HG03457 (cell line): ENCODE data around the gene AXIN1.

Experiments used
- ATAC-seq: cut with Tn5 transposase; IDR thresholded peaks from one replicate; pipeline ENCODE4 v1.9.1; 2021; ENCODE audit warnings: moderate number of reproducible peaks; ENCODE audit not compliant: unreplicated experiment

The AXIN1 gene

DNA sequence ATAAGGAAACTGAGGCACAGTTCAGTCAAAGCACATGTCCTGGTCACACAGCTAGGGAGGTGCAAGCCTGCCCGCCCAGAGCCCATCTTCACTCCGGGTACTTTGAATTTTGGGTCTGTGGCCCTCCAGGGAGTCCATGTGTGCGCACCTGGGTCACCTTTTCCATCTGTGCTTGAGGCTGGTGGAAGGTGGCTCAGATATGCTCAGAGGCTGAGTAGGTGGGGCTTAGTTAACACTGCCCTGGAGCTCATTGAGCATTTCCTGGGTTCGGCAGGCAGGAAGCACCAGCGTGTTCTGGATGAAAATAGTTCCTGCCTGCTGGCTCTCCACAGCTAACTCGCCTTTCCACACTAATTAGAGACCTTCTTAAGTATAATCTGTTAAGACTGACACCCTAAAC lies 98.7 kb downstream of the AXIN1 start:
- ATAC-seq: no peak

DNA sequence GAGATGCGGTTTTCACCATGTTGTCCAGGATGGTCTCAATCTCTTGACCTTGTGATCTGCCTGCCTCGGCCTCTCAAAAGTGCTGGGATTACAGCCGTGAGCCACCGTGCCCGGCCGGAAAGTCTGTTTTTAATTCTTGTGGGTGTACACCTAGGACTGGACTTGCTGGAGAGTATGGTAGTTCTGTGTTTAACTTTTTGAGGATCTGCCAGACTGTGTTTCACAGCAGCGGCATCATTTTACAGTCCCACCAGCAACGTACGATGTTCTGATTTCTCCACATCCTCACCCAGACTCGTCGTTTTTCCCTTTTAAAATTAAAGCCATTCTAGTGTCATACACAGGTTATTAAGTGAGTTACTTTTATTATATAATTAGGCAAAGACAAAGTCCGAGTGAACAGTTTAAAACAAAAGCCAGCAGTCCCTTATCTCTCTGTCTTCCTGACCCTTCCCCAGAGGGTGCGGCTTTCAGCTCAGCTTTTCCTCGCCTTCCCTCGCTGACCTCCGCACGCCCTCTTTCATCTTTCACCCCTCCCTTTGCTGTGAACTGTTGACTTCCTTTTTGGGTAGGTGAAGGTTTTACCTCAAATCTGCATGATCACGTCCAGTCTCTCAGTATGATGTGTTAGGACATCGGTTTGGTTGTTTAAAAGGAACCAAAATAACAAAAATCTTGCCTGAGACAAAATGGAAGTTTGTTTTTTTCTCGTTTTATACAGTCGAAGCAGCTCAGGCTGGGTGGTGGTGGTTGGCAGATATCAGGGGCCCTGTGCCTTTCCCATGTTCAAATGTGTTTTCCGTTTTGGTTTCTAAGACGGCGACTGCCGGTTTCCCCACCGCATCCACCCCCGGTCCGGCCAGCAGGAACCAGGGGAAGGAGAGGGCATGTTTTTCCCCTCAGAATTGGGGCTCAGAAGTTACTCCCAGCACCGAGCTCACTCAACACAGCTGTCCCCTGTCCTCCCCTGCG lies 99.9 kb downstream of the AXIN1 start:
- ATAC-seq: no peak

DNA sequence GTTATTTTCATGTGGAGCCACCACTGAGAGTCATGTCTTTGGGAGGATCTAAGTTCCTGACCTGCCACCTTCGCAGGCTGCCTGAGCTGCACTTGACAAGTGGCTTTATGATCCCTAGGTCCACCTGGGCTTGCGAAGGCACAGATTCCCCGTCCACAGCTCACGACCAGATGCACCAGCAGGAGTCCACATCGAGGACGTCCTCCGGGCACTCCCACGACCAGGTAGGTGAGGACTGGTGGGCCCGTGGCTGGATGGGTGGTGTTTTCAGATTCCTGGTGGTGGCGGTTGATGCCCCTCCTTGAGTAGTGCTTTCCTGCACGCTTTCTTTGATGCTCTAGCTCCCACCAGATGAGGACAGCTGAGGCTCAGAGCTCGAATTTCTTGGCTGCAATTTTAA lies 103.1 kb downstream of the AXIN1 start:
- ATAC-seq: no peak

DNA sequence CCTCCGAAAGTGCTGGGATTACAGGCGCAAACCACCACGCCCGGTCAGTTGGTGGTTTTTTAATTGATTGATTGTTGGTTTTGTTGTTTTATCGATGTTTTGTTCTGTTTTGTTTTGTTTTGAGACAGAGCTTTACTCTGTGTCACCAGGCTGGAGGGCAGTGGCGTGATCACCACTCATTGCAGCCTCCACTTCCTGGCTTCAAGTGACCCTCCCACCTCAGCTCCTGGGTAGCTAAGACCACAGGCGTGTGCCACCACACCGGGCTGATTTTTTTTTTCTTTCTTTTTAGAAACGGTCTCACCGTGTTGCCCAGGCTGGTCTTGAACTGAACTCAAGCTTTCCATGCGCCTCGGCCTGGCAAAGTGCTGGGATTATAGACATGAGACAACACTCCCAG lies 105.5 kb downstream of the AXIN1 start:
- no peak for ATAC-seq

DNA sequence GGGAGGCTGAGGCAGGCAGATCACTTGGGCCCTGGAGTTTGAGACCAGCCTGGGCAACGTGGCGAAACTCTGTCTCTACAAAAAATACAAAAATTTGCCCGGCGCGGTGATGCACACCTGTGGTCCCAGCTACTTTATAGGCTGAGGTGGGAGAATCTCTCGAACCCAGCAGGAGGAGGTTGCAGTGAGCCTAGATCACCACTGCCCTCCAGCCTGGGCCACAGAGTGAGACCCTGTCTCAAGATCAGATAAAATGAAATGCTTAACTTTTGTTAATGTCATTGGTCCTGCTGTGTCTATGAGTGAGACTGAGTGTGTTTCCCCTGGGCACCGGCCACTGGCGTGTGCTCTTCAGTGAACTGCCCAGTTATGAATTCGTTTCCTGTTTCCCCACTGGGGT lies 107.4 kb downstream of the AXIN1 start:
- no peak for ATAC-seq

DNA sequence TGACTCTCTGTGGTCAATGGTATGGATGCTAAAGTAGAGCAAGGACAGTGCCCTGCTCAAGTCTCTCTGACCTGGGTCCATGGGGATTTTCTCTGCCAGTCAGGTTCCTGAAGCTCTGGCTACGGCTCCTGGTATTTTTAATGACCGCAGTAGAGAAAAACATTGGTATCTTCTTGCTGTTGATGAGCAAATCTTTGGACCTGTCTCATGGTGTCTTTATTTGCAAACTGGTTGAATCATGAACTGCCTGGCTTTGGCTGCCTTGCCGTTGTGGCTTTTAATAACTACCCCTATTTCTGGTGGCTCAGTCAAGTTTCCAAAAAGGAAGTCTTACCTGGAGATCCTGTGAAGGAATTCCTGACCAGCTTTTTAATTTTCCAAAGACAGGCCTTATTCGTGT lies 109.2 kb downstream of the AXIN1 start:
- no peak for ATAC-seq

DNA sequence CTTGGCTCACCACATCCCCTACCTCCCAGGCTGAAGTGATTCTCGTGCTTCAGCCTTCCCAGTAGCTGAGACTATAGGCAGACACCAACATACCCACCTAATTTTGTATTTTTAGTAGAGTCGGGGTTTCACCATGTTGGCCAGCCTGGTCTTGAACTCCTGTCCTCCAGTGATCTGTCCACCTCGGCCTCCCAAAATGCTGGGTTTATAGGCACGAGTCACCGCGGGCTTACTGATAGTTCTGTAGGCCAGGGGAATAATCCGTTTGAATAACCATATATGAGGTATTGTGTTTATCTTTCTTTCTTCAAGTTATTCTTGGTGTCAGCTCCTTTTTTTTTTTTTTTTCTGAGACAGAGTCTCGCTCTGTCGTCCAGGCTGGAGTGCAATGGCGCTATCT lies 110.2 kb downstream of the AXIN1 start:
- ATAC-seq: no peak

DNA sequence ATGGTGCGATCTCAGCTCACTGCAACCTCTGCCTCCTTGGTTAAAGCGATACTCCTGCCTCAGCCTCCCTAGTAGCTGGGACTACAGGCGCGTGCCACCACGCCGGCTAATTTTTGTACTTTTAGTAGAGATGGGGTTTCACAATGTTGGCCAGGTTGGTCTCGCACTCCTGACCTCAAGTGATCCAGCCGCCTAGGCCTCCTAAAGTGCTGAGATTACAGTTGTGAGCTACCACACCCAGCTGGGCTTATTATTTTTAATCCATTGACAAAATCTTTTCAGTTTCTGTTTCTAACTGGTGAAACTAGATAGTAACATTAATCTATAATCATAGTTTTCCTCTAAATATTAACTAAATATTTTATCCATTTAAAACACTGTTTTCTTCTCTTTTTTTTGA lies 112.0 kb downstream of the AXIN1 start:
- no peak for ATAC-seq

DNA sequence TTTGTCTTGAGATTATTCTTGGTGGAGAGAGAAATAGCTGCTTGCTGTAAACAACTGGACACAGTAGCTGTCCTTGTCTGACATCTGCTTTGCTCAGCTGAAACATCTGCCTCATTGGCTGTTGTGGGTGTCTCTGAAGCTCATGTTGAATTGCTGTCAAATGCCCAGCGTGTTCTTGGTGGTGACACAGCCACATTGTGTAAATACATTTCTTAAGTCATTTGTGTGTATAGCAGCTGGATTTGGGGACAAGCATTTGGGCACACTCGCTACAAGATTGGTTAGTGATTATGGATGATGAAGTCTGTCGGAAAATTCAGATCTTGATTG lies 112.6 kb downstream of the AXIN1 start:
- ATAC-seq: no peak
